ENCODE results near the gene MLF2. TPM values are rescaled to one million over a fixed set of nuclear protein-coding genes. Genes with fewer than 3 reads are reported as not detected.

MLF2 gene
- 100 to 1,000 TPM; 127 to 150 (median 129) TPM for total RNA-seq

GRCh38 chr12:6752921-6753771 lies at the start of gene MLF2:
Gene MLF2 (minus strand): TSS chr12:6753141. CDS start chr12:6752334, 807 bp downstream.
- no peak for TF ChIP-seq CTCF (IDR thresholded peaks at IDR 0.05)
- ATAC-seq (ENCODE audit: low FRiP score) (peak; percentile 98), DNase-seq (ENCODE audit: low spot score) (peak; percentile 89)

GRCh38 chr12:6799147-6799546 lies 46.2 kb upstream of the MLF2 start:
- no peak for DNase-seq (ENCODE audit: low spot score)
- TF ChIP-seq CTCF (IDR thresholded peaks at IDR 0.05), result no peak

GRCh38 chr12:6796576-6796975 lies 43.6 kb upstream of the MLF2 start:
- ATAC-seq (ENCODE audit: low FRiP score) (no peak), DNase-seq (ENCODE audit: low spot score) (no peak)
- TF ChIP-seq CTCF (IDR thresholded peaks at IDR 0.05), result no peak

More at GRCh38 chr12:6799147-6799546, 46.2 kb upstream of the MLF2 start:
- no peak for ATAC-seq (ENCODE audit: low FRiP score)

GRCh38 chr12:6795088-6795487 lies 42.1 kb upstream of the MLF2 start:
- no peak for TF ChIP-seq CTCF (IDR thresholded peaks at IDR 0.05)
- DNase-seq (ENCODE audit: low spot score), result no peak
- no peak for ATAC-seq (ENCODE audit: low FRiP score)

DNA sequence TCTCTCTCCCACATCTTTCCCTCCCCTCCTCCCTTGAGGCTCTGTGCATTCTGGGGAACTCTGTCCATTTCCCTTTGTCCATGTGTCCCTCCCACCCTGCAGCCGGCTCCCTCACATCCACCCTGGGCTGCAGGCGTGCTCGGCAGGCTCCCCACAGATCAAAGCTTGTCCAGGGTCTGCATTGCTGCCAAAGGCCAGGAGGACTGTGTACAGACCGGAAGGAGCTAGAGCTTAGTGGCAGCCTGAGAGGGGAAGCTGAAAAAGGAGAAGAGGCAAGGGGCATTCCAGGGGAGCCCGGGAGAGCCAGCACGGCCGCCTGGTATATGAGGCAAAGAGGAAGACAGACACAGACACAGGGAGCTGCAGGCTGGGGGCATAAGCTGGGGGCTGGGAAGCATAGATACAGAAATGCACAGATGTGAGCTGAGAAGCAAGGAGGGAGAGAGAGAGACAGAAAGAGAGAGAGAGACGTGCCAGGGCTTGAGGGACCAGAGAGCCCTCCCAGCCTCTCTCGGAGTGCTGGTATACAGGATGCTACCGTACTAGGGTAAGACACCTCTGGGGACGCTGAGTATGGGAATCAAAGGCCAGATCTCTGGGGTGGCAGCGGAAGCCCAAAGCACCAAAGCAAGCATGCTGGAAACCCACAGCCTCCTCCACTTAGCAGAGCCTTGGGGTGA lies 39.7 kb upstream of the MLF2 start:
- no peak for DNase-seq (ENCODE audit: low spot score)
- no peak for TF ChIP-seq CTCF (IDR thresholded peaks at IDR 0.05)
- no peak for ATAC-seq (ENCODE audit: low FRiP score)

DNA sequence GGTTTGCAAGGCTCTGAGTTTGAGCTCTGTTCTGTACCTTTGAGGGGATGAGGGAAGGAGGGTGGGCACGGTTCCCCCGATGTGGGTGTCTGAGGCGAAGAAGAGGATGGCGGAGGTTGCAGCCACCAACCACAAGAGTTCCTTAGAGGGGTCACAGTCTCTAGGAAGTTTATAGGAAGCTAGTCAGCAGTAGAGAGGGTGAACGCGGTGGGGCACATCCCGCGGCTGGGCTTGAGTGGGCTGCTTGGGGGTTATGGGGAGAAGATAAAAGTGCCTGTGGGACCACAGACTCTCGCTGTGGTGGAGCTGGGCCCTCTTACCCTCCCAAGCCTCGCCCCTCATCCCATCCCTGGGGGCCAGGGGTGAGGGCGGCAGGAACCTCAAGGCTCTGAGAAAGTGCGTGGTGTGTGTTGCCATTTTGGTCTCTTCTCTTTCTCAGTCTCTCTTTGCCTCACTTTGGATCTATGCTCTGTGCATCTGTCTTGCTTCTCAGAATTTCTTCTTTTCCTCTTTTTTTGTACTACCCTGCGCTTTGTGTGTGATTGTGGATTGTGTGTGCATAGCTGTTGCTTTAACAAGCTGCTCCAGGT lies 39.1 kb upstream of the MLF2 start:
- ATAC-seq (ENCODE audit: low FRiP score) (no peak), DNase-seq (ENCODE audit: low spot score) (no peak)
- no peak for TF ChIP-seq CTCF (IDR thresholded peaks at IDR 0.05)

Data from omental fat pad (tissue), 4 donors.